CD4-positive, CD25-positive, alpha-beta regulatory T cell (primary cell): ENCODE results near the gene ANKRD33B. TPM values are rescaled to one million over a fixed set of nuclear protein-coding genes. Genes with fewer than 3 reads are reported as not detected.
A peak's percentile ranks its signal among the peaks of the same experiment; 100 is the strongest.

Source experiments
- ATAC-seq, 2 donors: fragments of 150-1000 bp; cut with Tn5 transposase; one replicate each; pipeline ENCODE4 v1.10.0; 2021; ENCODE audit warnings: low read depth in 2 of 2, moderate number of reproducible peaks in 2 of 2, moderate library complexity in 1 of 2
- DNase-seq, 3 donors: peaks; one replicate each; pipeline versions ENCODE4 v3.0.0 to v3.0.0-alpha.2; 2012 to 2022; ENCODE audit warnings: mixed read lengths in 1 of 3
- H3K27ac ChIP-seq: one replicate; pipeline ENCODE4 v1.7.0; 2013; ENCODE audit warnings: mild to moderate bottlenecking, low read length; ENCODE audit not compliant: insufficient read depth, poor library complexity, severe bottlenecking
- H3K27me3 ChIP-seq: one replicate; pipeline ENCODE4 v1.7.0; 2013; ENCODE audit warnings: low read length; ENCODE audit not compliant: control insufficient read depth, insufficient read depth
- H3K36me3 ChIP-seq: one replicate; pipeline ENCODE4 v1.7.0; 2013; ENCODE audit warnings: mild to moderate bottlenecking, low read length, moderate library complexity; ENCODE audit not compliant: control insufficient read depth, insufficient read depth
- H3K4me1 ChIP-seq: 2 replicates; pipeline ENCODE4 v1.7.0; 2013; ENCODE audit warnings: mild to moderate bottlenecking, low read length; ENCODE audit not compliant: insufficient read depth, control insufficient read depth, poor library complexity, severe bottlenecking
- H3K4me3 ChIP-seq: one replicate; pipeline ENCODE4 v1.7.0; 2013; ENCODE audit warnings: low read depth, mild to moderate bottlenecking, low read length, moderate library complexity
- H3K9me3 ChIP-seq, 2 experiments: 1 replicate in 1 of 2; 2 replicates in 1 of 2; pipeline ENCODE4 v1.7.0; 2013; ENCODE audit warnings: low read length in 2 of 2, mild to moderate bottlenecking in 1 of 2, moderate library complexity in 1 of 2; ENCODE audit not compliant: control insufficient read depth in 2 of 2
- H3K27ac Mint-ChIP-seq, 3 donors: one replicate each; pipeline ENCODE4 v1.8.0; 2020 to 2022; ENCODE audit warnings: mild to moderate bottlenecking in 3 of 3, mixed read lengths in 3 of 3, moderate library complexity in 2 of 3
- H3K27me3 Mint-ChIP-seq: one replicate; pipeline ENCODE4 v1.8.0; 2022; ENCODE audit warnings: mild to moderate bottlenecking, mixed read lengths
- H3K36me3 Mint-ChIP-seq: one replicate; pipeline ENCODE4 v1.8.0; 2020; ENCODE audit warnings: mixed read lengths
- H3K4me1 Mint-ChIP-seq, 4 donors: one replicate each; pipeline ENCODE4 v1.8.0; 2020 to 2022; ENCODE audit warnings: mixed read lengths in 4 of 4, mild to moderate bottlenecking in 1 of 4
- H3K4me3 Mint-ChIP-seq, 4 donors: one replicate each; pipeline ENCODE4 v1.8.0; 2020 to 2022; ENCODE audit warnings: mild to moderate bottlenecking in 4 of 4, mixed read lengths in 4 of 4, moderate library complexity in 3 of 4
- H3K9me3 Mint-ChIP-seq, 7 donors: one replicate each; pipeline ENCODE4 v1.8.0; 2020 to 2022; ENCODE audit warnings: mixed read lengths in 7 of 7, mild to moderate bottlenecking in 3 of 7, moderate library complexity in 2 of 7
- polyA plus RNA-seq, 4 donors: library from polyadenylated mRNA; unstranded; fragments of 300-500 nt; fragmentation: Illumina TruSeq; gene quantifications; one replicate each; pipeline ENCODE4 v1.2.3, GENCODE V29; 2021
- total RNA-seq: library from RNA; stranded (reverse); gene quantifications from one replicate; pipeline ENCODE4 v1.2.3, GENCODE V29; 2022

Gene ANKRD33B
- total and polyA plus RNA-seq, 5 donors from 2014 or later: 0.25 to 6.6 (median 0.33) TPM

DNA sequence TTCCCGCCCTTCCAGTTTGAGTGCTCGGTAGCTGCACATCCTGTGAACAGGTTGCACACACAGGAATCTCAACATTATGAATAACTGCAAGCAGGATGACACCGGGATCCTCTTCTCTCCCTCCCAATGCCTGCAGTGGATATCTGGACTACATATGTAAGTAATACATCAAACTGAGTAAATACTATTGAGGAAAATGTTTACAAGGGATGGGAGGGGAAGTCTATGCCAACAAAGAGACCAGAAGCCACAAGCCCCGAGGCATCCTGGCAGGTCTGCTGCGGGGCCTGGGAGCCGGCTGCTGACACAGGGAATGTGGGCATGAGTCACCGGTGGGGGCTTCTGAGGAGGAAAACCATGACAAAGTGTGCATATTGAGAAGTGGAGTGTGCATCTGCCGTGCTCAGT lies 8.6 kb upstream of the ANKRD33B start:
- Histone ChIP-seq H3K36me3 (no peaks in the 10 kb centered on the region), H3K4me3 (no peak overlapping the region), H3K9me3 (no peaks in the 10 kb centered on the region), H3K27ac (no peak overlapping the region), H3K4me1 (peaks cover 12% of the 10 kb centered on the region), H3K27me3 (peaks cover 4% of the 10 kb centered on the region)
- Mint-ChIP-seq H3K27ac (no peak overlapping the region), H3K4me3 (no peak overlapping the region), H3K9me3 (peaks cover 0 to 4% (median 0%) of the 10 kb centered on the region in 7 donors), H3K4me1 (peaks cover 0 to 24% (median 14%) of the 10 kb centered on the region in 4 donors), H3K27me3 (peaks cover 38% of the 10 kb centered on the region), H3K36me3 (no peaks in the 10 kb centered on the region)
- ATAC-seq: no peak
- no peak for DNase-seq

DNA sequence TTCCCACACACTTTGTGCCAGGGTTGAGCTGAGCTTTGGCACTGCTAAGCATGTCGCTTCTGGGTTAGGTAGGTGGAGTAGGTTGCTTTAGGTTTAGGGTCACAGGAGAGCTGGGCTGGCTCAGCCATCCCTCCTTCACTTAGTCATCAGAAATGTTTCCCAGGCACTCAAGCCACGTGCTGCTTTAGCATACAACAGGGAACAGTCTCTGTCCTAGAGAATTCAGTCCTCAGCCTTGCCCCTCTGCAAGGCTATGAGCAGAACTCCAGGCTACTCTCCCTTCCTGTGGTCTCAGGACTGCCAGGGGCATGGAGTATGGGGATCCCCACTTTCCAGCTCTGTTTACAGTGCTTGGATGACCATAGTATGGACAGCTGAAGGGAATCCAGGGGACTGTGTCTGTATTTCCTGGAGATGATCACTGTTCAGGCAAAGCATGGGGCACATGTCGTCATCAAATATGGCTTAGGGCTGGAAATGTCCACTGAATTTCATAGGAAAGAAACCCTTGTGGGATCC lies 7.5 kb upstream of the ANKRD33B start:
- Mint-ChIP-seq H3K9me3 (peaks cover 0 to 4% (median 0%) of the 10 kb centered on the region in 7 donors), H3K27ac (no peak overlapping the region), H3K27me3 (peaks cover 44% of the 10 kb centered on the region), H3K4me3 (no peak overlapping the region), H3K4me1 (peaks cover 0 to 25% (median 14%) of the 10 kb centered on the region in 4 donors), H3K36me3 (no peaks in the 10 kb centered on the region)
- Histone ChIP-seq H3K9me3 (no peaks in the 10 kb centered on the region), H3K4me1 (peaks cover 12% of the 10 kb centered on the region), H3K27ac (no peak overlapping the region), H3K36me3 (no peaks in the 10 kb centered on the region), H3K27me3 (peaks cover 4% of the 10 kb centered on the region), H3K4me3 (no peak overlapping the region)
- ATAC-seq (no peak), DNase-seq (no peak)

DNA sequence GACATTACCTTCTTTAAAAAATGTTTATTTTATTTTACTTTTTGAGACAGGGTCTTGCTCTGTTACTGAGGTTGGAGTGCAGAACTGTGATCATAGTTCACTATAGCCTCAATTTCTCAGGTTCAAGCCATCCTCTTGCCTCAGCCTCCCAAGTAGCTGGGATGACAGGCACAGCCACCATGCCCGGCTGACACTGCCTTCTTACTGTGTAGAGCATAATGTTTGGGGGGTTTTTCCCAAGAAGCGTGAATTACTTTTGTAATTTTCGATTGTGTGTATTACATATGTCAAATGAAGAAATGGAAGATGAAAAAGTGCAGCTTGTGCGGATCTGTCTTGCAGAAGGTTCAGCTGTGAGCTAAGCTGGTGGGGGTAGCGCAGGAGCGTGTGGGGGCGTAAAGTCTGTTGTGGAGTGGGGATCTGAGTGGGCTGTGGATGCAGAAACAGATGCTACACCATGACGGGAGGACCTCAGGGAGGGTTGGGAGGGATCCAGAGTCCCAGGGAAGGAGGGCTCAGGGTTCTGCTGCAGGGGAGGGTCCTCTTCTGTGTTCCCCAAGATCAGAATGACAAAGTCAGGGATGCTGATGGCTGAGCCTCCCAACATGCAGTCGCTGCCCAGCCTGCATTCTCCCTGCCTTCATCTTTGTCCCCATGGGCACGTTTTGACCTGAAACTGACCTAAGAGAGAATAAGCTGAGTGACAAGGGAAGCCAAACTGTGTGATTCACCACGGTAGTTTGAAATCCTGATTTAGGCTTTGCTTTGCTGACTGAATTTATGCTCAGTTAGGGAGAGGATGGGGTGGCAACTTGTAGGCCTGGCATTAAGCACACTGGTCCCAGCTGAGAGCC lies 6.8 kb upstream of the ANKRD33B start:
- Histone ChIP-seq H3K9me3 (no peaks in the 10 kb centered on the region), H3K4me1 (peaks cover 12% of the 10 kb centered on the region), H3K27me3 (peaks cover 4% of the 10 kb centered on the region), H3K36me3 (no peaks in the 10 kb centered on the region), H3K4me3 (no peak overlapping the region), H3K27ac (no peak overlapping the region)
- H3K4me3 Mint-ChIP-seq: no peak overlapping the region
- no peaks in the 10 kb centered on the region for H3K36me3 Mint-ChIP-seq
- peaks cover 0 to 24% (median 13%) of the 10 kb centered on the region in 4 donors for H3K4me1 Mint-ChIP-seq
- H3K27me3 Mint-ChIP-seq: peaks cover 43% of the 10 kb centered on the region
- H3K9me3 Mint-ChIP-seq: peaks cover 0 to 4% (median 0%) of the 10 kb centered on the region in 7 donors
- ATAC-seq: no peak
- DNase-seq: no peak
- H3K27ac Mint-ChIP-seq: peak overlapping the region in 1 of 3 donors; percentile 63

DNA sequence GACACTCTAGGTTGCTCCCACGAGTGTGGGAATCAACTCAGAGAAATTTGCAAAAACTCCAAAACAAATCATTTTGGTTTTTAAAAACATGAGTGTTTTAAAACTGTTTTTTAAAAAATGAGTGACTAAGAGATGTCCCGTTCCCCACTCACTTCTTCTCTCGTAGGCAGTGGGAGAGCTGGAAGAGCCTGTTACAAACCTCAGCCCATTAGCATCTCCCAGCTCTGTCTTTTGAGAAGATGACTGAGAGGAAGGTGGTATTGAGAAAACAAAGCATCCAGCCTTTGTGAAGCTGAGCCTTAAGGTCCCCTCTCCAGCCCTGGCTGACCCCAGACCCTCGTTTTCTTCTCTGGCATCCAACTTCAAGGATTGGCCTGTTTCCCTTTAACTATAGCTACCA lies 4.7 kb upstream of the ANKRD33B start:
- H3K27me3 Mint-ChIP-seq: peaks cover 40% of the 10 kb centered on the region

DNA sequence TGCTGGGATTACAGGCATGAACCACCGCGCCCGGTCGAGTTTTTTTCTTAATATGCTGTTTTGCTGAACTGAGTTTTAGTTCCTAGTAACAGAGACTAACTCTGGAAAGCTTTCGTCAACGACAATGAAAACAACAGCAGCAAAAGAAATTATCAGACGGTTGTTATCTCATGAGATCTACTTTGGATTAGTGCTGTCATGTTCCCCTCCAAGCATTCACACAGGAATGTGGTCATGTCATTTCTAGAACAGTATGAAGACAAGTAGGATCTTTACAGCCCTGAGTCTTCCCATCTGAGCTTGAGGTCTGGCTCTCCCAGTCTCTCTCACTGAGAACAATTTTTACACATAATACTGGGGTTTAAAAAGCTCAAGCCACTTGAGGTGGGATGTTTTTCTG lies 4.0 kb upstream of the ANKRD33B start:
- no peak overlapping the region for H3K27ac ChIP-seq
- no peak for ATAC-seq
- Mint-ChIP-seq H3K27me3 (peaks cover 40% of the 10 kb centered on the region), H3K27ac (no peak overlapping the region), H3K4me1 (peaks cover 0 to 2% (median 0%) of the 10 kb centered on the region in 4 donors), H3K9me3 (no peaks in the 10 kb centered on the region), H3K4me3 (no peak overlapping the region), H3K36me3 (no peaks in the 10 kb centered on the region)
- peaks cover 10% of the 10 kb centered on the region for H3K4me1 ChIP-seq
- no peak overlapping the region for H3K4me3 ChIP-seq
- no peak for DNase-seq
- H3K9me3 ChIP-seq: no peaks in the 10 kb centered on the region
- peaks cover 4% of the 10 kb centered on the region for H3K27me3 ChIP-seq
- no peaks in the 10 kb centered on the region for H3K36me3 ChIP-seq

More for the DNA sequence above, 4.7 kb upstream of the ANKRD33B start:
- Histone ChIP-seq H3K4me3 (no peak overlapping the region), H3K27me3 (peaks cover 4% of the 10 kb centered on the region), H3K36me3 (no peaks in the 10 kb centered on the region), H3K9me3 (no peaks in the 10 kb centered on the region), H3K27ac (no peak overlapping the region), H3K4me1 (peaks cover 8% of the 10 kb centered on the region)
- DNase-seq (no peak), ATAC-seq (no peak)
- Mint-ChIP-seq H3K4me3 (no peak overlapping the region), H3K9me3 (no peaks in the 10 kb centered on the region), H3K4me1 (peaks cover 0 to 6% (median 2%) of the 10 kb centered on the region in 4 donors), H3K36me3 (no peaks in the 10 kb centered on the region), H3K27ac (no peak overlapping the region)

DNA sequence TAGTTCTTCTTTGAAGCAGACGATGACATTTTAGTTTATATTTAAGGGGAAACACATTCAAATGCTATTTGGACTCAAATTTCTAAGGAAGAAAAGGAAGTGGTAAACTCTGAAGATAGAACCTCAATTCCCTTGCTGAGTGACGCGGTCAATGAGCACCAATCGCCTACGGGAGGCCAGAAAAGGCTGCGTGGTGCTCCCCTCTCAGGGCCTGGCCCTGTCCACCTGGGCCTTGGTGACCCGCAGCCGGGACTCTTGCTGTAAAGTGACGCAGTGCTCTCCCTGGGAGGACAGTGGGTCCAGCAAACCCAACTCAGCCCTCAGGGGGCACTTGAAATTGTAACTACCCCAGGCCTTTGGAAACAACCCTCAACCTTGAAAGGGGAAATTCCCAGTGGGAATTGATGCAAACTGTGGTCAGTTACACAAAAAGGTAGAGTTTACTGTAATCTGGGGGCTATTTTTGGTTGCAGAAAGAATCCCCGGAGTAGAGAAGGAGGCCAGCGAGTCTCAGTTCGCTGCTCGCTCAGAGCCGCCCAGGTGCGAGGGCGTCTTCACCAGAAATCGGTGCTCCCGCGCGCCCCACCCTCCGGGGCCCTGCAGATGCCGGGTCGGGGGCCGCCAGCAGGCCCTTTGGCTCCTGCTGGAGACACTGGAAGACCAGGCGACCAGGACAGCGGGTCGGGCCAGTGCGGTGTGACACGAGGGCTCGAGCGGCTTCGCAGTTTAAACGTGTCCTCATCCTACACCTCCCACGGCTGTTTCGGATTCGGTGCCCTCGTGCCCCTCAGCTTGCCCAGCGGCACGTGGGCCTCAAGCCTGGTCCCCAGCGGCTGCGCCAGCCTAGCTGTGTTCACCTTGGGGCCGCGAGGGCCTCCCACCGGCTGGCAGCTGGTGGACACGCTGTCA lies 1.4 kb upstream of the ANKRD33B start:
- Histone ChIP-seq H3K9me3 (no peaks in the 10 kb centered on the region), H3K4me1 (peaks cover 28% of the 10 kb centered on the region), H3K27me3 (peaks cover 4% of the 10 kb centered on the region), H3K4me3 (no peak overlapping the region), H3K36me3 (no peaks in the 10 kb centered on the region), H3K27ac (no peak overlapping the region)
- Mint-ChIP-seq H3K27ac (no peak overlapping the region), H3K9me3 (no peaks in the 10 kb centered on the region), H3K4me3 (peak overlapping the region; percentile 46 to 82 (median 69)), H3K27me3 (peaks cover 24% of the 10 kb centered on the region), H3K4me1 (peaks cover 6 to 24% (median 14%) of the 10 kb centered on the region in 4 donors), H3K36me3 (no peaks in the 10 kb centered on the region)
- ATAC-seq (no peak), DNase-seq (no peak)

DNA sequence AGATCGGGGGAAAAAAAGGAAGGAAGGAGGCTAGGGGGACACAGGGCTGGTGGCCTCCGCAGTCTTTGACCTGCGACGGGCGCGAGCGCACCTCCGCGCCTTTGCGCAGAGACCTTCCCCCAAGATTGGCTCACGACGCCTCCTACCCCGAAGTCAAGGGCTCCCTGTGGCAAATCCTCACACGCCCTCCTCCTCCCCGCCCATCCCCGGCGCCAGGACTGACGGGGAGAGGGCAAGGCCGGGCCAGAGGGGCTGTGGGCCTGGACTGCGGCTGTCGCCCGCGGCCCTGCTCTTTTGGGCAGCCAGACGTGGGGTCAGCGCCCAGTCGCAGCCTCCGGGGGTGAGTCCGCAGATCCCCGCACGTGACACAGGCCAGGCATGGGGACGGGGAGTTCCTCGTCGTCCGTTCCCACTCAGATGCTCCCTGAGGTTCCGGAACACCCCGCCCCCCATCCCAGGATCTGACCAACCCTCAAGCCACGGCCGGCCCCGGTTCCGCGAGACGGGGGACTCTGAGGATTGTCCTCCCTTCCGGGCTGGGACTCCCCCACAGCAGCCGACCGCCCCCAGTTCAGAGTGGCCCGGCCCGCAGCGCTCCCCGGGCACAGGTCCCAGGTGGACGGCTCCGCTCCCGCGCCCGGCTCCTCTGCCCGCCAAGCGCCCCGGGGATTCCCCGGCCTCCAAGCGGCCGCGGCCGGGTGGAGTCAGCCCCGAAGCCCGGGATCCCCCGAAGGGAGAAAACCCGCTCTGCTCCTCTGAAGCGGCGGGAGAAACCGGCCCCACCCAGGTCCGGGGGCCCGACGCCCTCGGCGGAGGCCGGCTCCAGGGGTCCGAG lies 543 bp upstream of the ANKRD33B start:
- peak; percentile 3 to 19 for ATAC-seq
- peak overlapping the region; percentile 46 to 70 (median 58) for H3K4me3 Mint-ChIP-seq
- peak; percentile 12 to 48 (median 44) for DNase-seq
- H3K27ac ChIP-seq: peak overlapping the region; percentile 74
- no peaks in the 10 kb centered on the region for H3K36me3 Mint-ChIP-seq
- H3K9me3 ChIP-seq: no peaks in the 10 kb centered on the region
- peaks cover 4% of the 10 kb centered on the region for H3K27me3 ChIP-seq
- no peaks in the 10 kb centered on the region for H3K36me3 ChIP-seq
- peaks cover 12 to 33% (median 18%) of the 10 kb centered on the region in 4 donors for H3K4me1 Mint-ChIP-seq
- H3K27ac Mint-ChIP-seq: no peak overlapping the region
- peaks cover 28% of the 10 kb centered on the region for H3K4me1 ChIP-seq
- H3K9me3 Mint-ChIP-seq: no peaks in the 10 kb centered on the region
- peaks cover 20% of the 10 kb centered on the region for H3K27me3 Mint-ChIP-seq
- no peak overlapping the region for H3K4me3 ChIP-seq
